Ovary (tissue), 3 donors: Measurements from ENCODE around the gene GRID1.

Source experiments
- EP300 ChIP-seq: sonication (generic); formaldehyde crosslinking; IDR thresholded peaks from one replicate; pipeline ENCODE4 v1.6.1; 2017; ENCODE audit warnings: antibody characterized with exemption
- POLR2A ChIP-seq: fragments of 450-650 bp; IDR thresholded peaks from one replicate; pipeline ENCODE4 v1.6.1; 2017; ENCODE audit warnings: antibody characterized with exemption, mild to moderate bottlenecking, moderate library complexity
- TF ChIP-seq, protein P1 (sequence below), 3 donors: fragments of 450-650 bp in 2 of 3; fragments of 200-600 bp in 1 of 3; IDR thresholded peaks; one replicate each; pipeline versions ENCODE4 v1.5.1 to v1.8.0; 2016 to 2022; ENCODE audit warnings: antibody characterized with exemption in 3 of 3, mild to moderate bottlenecking in 1 of 3
- donor health status: DM: no; HTN: no; CAD: no.

DNA sequence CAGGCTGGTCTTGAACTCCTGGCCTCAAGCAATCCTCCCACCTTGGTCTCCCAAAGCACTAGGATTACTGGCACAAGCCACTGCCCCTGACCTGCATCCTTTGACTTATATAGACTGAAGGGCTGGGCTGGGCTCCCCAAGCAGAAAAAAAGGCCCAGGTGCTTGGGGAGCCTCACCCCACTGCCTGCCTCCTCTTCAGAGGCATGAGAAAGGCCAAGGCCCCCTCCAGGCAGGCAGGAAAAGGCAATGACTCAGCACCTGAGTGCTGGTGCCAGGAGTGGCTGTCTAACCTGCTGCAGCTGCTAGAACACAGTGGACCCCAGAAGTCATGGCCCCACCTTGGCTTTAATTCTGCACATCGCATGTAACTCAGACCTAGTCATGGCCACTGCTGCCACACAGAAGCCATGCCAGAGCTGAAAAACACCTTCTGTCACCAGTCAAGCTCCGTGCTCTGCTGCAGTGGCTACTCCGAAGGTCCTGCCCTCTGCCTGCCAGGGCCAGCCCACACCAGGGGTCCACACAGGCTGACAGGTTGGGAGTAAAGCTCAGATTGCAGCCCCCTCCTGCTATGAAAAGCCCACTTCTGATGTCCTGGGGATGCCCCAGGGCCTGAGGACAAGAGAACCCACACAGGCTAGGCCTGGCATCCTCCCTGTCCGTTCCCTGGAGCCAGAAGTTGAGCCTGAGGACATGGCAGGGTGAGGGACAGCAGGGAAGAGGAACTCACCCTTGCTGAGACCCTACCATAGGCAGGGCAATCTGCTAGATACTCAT is 48.5 kb downstream of the GRID1 start:
- TF ChIP-seq, protein P1, sequence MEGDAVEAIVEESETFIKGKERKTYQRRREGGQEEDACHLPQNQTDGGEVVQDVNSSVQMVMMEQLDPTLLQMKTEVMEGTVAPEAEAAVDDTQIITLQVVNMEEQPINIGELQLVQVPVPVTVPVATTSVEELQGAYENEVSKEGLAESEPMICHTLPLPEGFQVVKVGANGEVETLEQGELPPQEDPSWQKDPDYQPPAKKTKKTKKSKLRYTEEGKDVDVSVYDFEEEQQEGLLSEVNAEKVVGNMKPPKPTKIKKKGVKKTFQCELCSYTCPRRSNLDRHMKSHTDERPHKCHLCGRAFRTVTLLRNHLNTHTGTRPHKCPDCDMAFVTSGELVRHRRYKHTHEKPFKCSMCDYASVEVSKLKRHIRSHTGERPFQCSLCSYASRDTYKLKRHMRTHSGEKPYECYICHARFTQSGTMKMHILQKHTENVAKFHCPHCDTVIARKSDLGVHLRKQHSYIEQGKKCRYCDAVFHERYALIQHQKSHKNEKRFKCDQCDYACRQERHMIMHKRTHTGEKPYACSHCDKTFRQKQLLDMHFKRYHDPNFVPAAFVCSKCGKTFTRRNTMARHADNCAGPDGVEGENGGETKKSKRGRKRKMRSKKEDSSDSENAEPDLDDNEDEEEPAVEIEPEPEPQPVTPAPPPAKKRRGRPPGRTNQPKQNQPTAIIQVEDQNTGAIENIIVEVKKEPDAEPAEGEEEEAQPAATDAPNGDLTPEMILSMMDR (IDR thresholded peaks at IDR 0.05) = no peak
- TF ChIP-seq POLR2A (no peak), EP300 (no peak)
